ENCODE data around the gene NOC4L. TPM values are rescaled to one million over a fixed set of nuclear protein-coding genes. Genes with fewer than 3 reads are reported as not detected.
"Not testable (repeated sequence)": the region's sequence is repeated elsewhere in the genome, so short reads cannot be mapped to it uniquely, and the experiment has no call there.

The NOC4L gene
- total RNA-seq, 1 donor from 2014 or later: 17.8 TPM

DNA sequence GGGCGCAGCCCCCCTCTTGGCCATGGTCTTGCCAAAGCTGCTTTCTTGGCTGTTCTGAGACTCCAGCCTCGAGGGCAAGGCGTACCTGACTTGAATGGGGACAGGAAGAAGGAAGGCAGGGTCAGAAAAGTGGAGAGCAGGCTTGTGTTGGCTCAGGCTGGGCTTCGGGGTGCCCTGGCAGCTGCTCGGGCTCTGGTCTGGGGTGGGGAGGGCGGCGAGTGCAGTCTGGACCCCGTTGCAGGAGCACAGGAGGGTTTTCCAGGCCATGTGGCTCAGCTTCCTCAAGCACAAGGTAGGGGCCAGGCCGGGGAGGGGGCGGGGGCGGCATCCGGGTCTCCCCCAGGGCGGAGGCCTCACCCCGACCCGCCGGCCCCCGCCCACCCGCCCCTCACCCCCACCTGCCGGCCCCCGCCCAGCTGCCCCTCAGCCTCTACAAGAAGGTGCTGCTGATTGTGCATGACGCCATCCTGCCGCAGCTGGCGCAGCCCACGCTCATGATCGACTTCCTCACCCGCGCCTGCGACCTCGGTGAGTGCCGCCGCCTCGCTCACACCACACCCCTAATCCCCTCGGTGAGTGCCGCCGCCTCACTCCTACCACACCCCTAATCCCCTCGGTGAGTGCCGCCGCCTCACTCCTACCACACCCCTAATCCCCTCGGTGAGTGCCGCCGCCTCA is 4.2 kb downstream of the NOC4L start:
- H3K36me3 Mint-ChIP-seq (ENCODE audit: unreplicated experiment): no peaks in the 10 kb centered on the region
- peaks cover 3% of the 10 kb centered on the region for H3K4me1 Mint-ChIP-seq (ENCODE audit: low read depth, unreplicated experiment)
- H3K9me3 Mint-ChIP-seq (ENCODE audit: unreplicated experiment): peaks cover 9% of the 10 kb centered on the region
- TF ChIP-seq, protein P1, sequence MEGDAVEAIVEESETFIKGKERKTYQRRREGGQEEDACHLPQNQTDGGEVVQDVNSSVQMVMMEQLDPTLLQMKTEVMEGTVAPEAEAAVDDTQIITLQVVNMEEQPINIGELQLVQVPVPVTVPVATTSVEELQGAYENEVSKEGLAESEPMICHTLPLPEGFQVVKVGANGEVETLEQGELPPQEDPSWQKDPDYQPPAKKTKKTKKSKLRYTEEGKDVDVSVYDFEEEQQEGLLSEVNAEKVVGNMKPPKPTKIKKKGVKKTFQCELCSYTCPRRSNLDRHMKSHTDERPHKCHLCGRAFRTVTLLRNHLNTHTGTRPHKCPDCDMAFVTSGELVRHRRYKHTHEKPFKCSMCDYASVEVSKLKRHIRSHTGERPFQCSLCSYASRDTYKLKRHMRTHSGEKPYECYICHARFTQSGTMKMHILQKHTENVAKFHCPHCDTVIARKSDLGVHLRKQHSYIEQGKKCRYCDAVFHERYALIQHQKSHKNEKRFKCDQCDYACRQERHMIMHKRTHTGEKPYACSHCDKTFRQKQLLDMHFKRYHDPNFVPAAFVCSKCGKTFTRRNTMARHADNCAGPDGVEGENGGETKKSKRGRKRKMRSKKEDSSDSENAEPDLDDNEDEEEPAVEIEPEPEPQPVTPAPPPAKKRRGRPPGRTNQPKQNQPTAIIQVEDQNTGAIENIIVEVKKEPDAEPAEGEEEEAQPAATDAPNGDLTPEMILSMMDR (IDR thresholded peaks at IDR 0.05; ENCODE audit: partially characterized antibody, unreplicated experiment): no peak
- H3K27me3 Mint-ChIP-seq (ENCODE audit: unreplicated experiment): peaks cover 16% of the 10 kb centered on the region
- no peak for DNase-seq
- no peak overlapping the region for H3K4me3 Mint-ChIP-seq (ENCODE audit: unreplicated experiment)
- H3K27ac Mint-ChIP-seq (ENCODE audit: unreplicated experiment): no peak overlapping the region

DNA sequence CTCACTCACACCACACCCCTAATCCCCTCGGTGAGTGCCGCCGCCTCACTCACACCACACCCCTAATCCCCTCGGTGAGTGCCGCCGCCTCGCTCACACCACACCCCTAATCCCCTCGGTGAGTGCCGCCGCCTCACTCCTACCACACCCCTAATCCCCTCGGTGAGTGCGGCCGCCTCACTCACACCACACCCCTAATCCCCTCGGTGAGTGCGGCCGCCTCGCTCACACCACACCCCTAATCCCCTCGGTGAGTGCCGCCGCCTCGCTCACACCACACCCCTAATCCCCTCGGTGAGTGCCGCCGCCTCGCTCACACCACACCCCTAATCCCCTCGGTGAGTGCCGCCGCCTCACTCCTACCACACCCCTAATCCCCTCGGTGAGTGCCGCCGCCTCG is 5.3 kb downstream of the NOC4L start:
- not testable (repeated sequence) for DNase-seq; H3K4me3 Mint-ChIP-seq (ENCODE audit: unreplicated experiment); H3K9me3 Mint-ChIP-seq (ENCODE audit: unreplicated experiment); H3K4me1 Mint-ChIP-seq (ENCODE audit: low read depth, unreplicated experiment); H3K27ac Mint-ChIP-seq (ENCODE audit: unreplicated experiment); H3K36me3 Mint-ChIP-seq (ENCODE audit: unreplicated experiment)
- H3K27me3 Mint-ChIP-seq (ENCODE audit: unreplicated experiment): peaks cover 14% of the 10 kb centered on the region

DNA sequence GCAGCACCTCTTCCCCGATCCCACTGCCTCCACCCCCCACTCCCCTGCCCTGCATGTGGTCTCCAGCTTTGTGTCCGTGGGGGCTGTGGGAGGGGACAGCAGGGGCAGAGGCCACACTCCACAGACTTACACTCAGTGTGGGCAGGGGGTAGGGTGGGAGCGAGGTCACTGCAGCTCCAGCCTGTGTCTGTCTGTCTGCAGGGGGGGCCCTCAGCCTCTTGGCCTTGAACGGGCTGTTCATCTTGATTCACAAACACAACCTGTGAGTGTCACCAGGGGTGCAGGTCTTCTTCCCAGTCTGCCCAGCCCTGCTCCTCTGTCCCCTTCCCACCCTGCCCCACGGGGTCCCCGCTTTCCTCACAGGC is 6.5 kb downstream of the NOC4L start:
- H3K27ac Mint-ChIP-seq (ENCODE audit: unreplicated experiment): no peak overlapping the region
- peaks cover 11% of the 10 kb centered on the region for H3K27me3 Mint-ChIP-seq (ENCODE audit: unreplicated experiment)
- H3K4me1 Mint-ChIP-seq (ENCODE audit: low read depth, unreplicated experiment): peaks cover 5% of the 10 kb centered on the region
- TF ChIP-seq, protein P1 (IDR thresholded peaks at IDR 0.05; ENCODE audit: partially characterized antibody, unreplicated experiment): no peak
- H3K36me3 Mint-ChIP-seq (ENCODE audit: unreplicated experiment): no peaks in the 10 kb centered on the region
- DNase-seq: no peak
- H3K4me3 Mint-ChIP-seq (ENCODE audit: unreplicated experiment): no peak overlapping the region
- peaks cover 3% of the 10 kb centered on the region for H3K9me3 Mint-ChIP-seq (ENCODE audit: unreplicated experiment)

DNA sequence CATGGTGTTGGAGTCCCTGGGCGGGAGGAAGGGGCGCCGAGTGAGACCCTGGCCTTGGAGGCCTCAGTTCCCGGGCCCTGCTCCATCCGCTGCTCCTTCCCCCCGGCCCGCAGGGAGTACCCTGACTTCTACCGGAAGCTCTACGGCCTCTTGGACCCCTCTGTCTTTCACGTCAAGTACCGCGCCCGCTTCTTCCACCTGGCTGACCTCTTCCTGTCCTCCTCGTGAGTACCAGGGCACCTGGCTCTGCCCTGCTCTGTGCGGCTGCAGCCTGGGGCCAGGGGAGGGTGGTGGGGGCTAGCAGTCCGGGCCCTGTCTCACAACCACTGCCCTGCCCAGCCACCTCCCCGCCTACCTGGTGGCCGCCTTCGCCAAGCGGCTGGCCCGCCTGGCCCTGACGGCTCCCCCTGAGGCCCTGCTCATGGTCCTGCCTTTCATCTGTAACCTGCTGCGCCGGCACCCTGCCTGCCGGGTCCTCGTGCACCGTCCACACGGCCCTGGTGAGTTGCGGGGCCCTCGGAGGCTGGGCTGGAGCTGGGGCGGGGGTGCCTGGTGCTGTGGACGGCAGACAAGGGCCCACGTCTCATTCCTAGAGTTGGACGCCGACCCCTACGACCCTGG is 7.0 kb downstream of the NOC4L start:
- no peaks in the 10 kb centered on the region for H3K36me3 Mint-ChIP-seq (ENCODE audit: unreplicated experiment)
- TF ChIP-seq, protein P1 (IDR thresholded peaks at IDR 0.05; ENCODE audit: partially characterized antibody, unreplicated experiment): no peak
- H3K4me3 Mint-ChIP-seq (ENCODE audit: unreplicated experiment): no peak overlapping the region
- no peak overlapping the region for H3K27ac Mint-ChIP-seq (ENCODE audit: unreplicated experiment)
- H3K4me1 Mint-ChIP-seq (ENCODE audit: low read depth, unreplicated experiment): peaks cover 2% of the 10 kb centered on the region
- peak; percentile 10 for DNase-seq
- no peaks in the 10 kb centered on the region for H3K9me3 Mint-ChIP-seq (ENCODE audit: unreplicated experiment)
- peaks cover 7% of the 10 kb centered on the region for H3K27me3 Mint-ChIP-seq (ENCODE audit: unreplicated experiment)

DNA sequence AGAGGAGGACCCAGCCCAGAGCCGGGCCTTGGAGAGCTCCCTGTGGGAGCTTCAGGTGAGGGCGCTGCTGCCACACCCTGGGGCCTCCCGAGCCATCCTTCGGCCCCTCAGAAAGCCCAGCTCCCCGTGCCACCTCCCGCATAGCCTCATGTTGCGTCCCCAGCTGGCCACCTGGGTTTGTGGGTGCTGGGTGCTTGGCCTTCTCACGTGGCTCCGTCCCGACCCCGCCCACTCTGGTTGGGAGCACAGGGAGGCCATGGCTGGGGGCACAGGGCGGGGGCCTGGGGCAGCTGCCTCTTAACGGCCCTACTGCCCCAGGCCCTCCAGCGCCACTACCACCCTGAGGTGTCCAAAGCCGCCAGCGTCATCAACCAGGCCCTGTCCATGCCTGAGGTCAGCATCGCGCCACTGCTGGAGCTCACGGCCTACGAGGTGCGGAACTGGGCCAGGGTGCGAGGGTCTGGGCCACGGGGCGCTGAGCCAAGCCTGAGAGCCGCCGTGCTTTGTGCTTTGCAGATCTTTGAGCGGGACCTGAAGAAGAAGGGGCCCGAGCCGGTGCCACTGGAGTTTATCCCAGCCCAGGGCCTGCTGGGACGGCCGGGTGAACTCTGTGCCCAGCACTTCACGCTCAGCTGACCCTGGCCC is 7.6 kb downstream of the NOC4L start:
- peak; percentile 12 for DNase-seq
- Mint-ChIP-seq H3K9me3 (ENCODE audit: unreplicated experiment) (no peaks in the 10 kb centered on the region), H3K4me3 (ENCODE audit: unreplicated experiment) (no peak overlapping the region), H3K27ac (ENCODE audit: unreplicated experiment) (no peak overlapping the region), H3K36me3 (ENCODE audit: unreplicated experiment) (no peaks in the 10 kb centered on the region), H3K4me1 (ENCODE audit: low read depth, unreplicated experiment) (peaks cover 2% of the 10 kb centered on the region), H3K27me3 (ENCODE audit: unreplicated experiment) (peaks cover 2% of the 10 kb centered on the region)
- TF ChIP-seq, protein P1 (IDR thresholded peaks at IDR 0.05; ENCODE audit: partially characterized antibody, unreplicated experiment): no peak
